Coronary artery (tissue), 2 donors: ENCODE results near the gene MADD.

ENCODE experiments used
- DNase-seq: peaks from one replicate; pipeline ENCODE4 v3.0.0-alpha.2; 2017; ENCODE audit warnings: low spot score
- H3K27ac ChIP-seq, 2 donors: fragments of 200-600 bp; sonication (generic); one replicate each; pipeline ENCODE4 v1.5.1; 2016 to 2019
- H3K4me3 ChIP-seq: fragments of 200-600 bp; sonication (generic); 2 replicates; pipeline ENCODE4 v1.5.1; 2016; ENCODE audit warnings: mild to moderate bottlenecking, moderate library complexity
- TF ChIP-seq, protein P1 (sequence below): fragments of 200-600 bp; sonication (generic); IDR thresholded peaks from one replicate; pipeline ENCODE4 v1.5.1; 2019; ENCODE audit warnings: antibody characterized with exemption

Gene MADD

DNA sequence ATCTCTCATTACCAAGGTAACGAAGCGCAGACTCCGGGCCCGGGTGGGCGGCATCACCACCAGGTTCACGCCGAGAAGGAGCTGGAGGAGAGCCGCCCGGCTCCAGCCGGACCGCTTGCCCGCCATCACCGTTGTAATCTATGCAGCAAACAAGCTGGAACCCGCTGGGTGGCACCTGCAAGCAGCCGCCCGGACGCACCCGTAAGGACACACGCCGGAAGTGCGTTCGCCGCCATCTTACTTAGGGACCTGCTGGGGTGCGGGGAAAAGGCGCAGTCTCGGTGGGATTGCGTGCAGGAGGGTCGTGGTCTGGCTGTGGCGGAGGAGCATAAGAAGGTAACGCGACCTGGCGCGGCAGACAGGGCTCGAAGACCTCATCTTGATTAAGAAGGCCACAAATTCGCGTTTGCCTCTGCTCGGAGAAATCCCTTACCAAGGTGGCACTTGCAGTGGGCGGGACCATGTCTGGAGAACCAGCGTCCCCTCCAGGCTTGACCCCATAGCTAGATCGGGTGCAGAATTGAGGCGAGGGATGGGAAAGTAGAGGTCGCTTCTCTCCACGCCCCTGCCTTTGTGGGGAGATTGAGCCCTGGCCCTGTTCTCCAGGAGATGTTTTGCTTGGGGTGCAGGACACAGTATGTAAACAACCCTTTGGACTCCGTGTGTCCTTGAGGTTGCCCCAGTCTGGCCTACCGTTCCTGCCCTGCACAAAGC is 21.1 kb upstream of the MADD start, which contains the start of gene ACP2:
Gene ACP2, minus strand, starts transcription at position 151 of the 714 bp plus-strand sequence. Its CDS starts 25 bp downstream, at position 126.
- peak; percentile 92 for DNase-seq
- peak within 1 kb of the TSS; percentile 88 for H3K4me3 ChIP-seq
- peak within 1 kb of the TSS; percentile 74 to 89 for H3K27ac ChIP-seq
- TF ChIP-seq, protein P1, sequence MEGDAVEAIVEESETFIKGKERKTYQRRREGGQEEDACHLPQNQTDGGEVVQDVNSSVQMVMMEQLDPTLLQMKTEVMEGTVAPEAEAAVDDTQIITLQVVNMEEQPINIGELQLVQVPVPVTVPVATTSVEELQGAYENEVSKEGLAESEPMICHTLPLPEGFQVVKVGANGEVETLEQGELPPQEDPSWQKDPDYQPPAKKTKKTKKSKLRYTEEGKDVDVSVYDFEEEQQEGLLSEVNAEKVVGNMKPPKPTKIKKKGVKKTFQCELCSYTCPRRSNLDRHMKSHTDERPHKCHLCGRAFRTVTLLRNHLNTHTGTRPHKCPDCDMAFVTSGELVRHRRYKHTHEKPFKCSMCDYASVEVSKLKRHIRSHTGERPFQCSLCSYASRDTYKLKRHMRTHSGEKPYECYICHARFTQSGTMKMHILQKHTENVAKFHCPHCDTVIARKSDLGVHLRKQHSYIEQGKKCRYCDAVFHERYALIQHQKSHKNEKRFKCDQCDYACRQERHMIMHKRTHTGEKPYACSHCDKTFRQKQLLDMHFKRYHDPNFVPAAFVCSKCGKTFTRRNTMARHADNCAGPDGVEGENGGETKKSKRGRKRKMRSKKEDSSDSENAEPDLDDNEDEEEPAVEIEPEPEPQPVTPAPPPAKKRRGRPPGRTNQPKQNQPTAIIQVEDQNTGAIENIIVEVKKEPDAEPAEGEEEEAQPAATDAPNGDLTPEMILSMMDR, result no peak

DNA sequence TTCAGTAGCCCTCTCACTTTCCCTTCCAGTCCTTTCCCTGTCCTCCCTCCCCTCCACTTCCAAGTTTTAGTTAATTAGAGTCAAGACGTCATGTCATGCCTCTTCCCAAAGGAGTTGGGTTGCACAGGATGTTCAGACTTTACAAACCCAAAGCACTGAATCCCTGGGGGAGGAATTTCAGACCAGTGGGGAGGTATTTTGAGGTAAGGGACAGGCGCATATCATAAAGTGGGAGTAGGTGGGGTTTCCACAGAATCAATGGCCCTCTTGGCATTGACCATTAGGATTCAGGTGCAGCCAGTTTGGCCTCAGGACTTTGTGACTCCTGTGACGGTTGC is 20.6 kb upstream of the MADD start:
- peak overlapping the region; percentile 88 for H3K4me3 ChIP-seq
- H3K27ac ChIP-seq, result peak overlapping the region; percentile 74 to 89
- TF ChIP-seq, protein P1, result no peak
- DNase-seq, result no peak

DNA sequence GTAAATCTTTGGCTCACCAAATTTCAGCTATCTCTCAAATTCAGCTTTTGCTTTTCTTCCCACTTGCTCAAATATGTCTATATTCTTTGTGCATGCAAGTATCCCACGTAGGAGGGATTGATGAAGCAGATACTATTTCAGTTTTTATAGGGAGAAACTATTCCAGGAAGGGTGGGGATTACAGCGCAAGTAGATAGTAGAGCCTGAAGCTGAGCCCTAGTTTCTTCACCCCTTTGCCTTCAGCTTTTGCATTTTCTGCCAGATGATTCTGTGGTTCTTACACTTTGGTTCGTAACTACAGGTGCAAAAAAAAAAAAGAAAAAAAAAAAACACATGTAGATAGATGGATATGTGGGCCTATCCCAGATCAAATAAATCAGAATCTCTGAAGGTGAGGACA is 18.2 kb upstream of the MADD start:
- TF ChIP-seq, protein P1, result no peak
- no peak overlapping the region for H3K4me3 ChIP-seq
- DNase-seq, result no peak
- no peak overlapping the region for H3K27ac ChIP-seq

DNA sequence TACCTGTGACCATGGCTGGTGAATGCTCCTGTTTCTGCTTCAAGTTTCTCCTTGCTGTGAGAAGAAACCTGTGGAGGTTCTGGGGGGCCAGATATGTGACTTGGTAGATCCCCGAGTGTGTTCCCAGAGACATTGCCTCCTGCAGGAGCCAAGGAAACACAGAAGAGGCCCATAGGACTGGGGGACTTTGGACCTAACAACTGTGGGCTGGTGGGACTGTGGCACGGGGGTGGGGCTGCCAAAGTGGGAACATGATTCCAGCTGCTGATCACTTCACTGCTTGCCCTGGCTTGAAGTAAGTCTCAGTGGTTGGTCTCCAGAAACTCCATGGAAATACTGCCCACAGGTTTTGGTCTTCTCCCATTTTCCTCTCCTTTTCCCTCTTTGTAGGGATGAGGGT is 16.3 kb upstream of the MADD start:
- H3K27ac ChIP-seq, result peak overlapping the region; percentile 58 to 90
- no peak overlapping the region for H3K4me3 ChIP-seq
- TF ChIP-seq, protein P1, result no peak
- DNase-seq, result no peak

DNA sequence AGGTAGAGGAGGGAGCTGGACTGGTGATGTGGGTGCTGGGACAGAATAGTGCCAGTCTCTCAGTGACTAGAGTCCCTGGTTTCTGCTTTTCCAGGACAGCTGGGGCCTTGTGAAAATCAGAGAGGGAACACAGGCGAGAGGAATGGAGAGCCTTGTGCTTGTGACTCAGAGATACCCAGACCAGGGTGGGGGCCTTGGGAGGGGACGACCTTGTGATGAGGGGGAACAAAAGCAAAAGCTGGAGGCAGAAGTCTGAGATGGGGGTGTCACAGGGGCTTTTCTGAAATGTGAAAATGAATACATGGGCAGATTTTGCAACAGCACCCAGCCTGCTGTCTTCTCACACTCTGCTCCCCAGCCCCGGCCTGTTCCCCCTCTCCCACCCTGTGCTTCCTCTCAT is 15.5 kb upstream of the MADD start:
- TF ChIP-seq, protein P1, result no peak
- DNase-seq, result no peak
- peak overlapping the region; percentile 39 for H3K4me3 ChIP-seq
- H3K27ac ChIP-seq, result peak overlapping the region; percentile 58 to 90

DNA sequence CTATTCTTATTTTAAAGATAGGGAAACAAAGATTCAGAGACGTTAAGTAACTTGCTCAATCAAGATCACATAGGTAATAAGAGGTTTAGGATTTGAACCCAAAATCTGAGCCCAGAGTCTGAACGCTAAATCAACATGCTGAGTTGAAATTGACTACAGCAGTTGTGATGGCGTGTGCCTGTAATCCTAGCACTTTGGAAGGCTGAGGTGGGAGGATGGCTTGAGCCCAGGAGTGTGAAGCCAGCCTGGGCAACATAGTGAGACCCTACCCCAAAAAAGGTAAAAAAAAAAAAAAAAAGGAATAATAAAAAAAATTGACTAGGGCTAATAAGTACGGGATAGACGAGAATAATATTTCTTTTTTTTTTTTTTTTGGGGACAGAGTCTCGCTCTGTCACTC is 13.6 kb upstream of the MADD start:
- no peak for DNase-seq
- Histone ChIP-seq H3K27ac (no peak overlapping the region), H3K4me3 (no peak overlapping the region)
- TF ChIP-seq, protein P1, result no peak

DNA sequence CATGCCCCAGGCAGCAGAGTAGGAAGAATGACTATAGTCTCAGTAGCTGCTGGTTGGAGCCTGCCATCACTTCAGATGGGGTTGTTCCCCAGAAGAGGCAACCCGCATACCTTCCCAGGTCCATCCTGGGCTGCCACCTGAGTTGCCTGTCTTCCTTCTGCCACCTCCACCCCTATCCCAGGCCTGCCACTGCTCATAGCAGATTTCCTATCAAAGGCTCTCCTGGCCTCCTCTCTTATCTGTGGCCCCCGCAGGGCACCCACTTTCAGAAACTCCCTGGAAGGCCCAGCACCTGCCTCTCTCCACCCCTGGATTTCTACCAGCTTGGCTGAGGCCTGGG is 12.8 kb upstream of the MADD start:
- no peak for DNase-seq
- peak overlapping the region; percentile 59 for H3K4me3 ChIP-seq

More for the DNA sequence above, 12.8 kb upstream of the MADD start:
- TF ChIP-seq, protein P1, result no peak
- H3K27ac ChIP-seq, result peak overlapping the region; percentile 31 to 81
